ENCODE results near the gene HOXC13. TPM values are rescaled to one million over a fixed set of nuclear protein-coding genes. Genes with fewer than 3 reads are reported as not detected.

HOXC13 gene, protein sequence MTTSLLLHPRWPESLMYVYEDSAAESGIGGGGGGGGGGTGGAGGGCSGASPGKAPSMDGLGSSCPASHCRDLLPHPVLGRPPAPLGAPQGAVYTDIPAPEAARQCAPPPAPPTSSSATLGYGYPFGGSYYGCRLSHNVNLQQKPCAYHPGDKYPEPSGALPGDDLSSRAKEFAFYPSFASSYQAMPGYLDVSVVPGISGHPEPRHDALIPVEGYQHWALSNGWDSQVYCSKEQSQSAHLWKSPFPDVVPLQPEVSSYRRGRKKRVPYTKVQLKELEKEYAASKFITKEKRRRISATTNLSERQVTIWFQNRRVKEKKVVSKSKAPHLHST
- not detected for total RNA-seq

DNA sequence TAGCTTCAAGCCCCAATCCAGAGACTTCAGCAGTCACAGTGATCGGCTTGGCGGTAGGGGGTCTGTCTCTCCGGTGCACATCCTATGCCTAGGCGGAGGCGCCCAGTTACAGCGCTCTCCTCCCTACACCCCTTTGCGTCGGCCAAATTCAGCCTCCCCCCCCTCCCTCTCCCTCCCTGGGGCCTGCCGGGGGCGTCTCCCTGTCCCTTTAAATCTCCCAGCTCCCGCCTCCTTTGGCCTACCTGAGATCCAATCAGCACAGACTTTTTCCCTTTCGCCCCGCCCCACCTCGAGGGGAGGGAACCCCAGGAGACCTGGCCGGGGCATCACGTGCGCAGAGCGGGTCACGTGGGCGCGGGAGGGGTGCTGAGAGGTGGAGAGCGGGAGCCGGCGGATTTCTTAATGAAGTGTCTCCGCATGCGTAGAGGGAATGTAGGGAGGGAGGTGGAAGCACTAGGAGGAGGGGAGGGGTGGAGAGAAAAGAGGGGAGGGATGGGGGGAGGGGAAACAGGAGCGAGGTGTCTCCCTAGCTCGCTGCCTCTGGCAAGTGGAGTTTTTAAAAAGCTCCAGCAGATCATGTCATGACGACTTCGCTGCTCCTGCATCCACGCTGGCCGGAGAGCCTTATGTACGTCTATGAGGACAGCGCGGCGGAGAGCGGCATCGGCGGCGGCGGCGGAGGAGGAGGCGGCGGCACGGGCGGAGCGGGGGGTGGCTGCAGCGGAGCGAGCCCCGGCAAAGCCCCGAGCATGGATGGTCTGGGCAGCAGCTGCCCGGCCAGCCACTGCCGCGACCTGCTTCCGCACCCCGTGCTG, at the start of gene HOXC13:
Gene HOXC13, plus strand, starts transcription at position 506 of the 815 bp plus-strand sequence. Its CDS starts 76 bp downstream, at position 582.
- H3K4me1 Mint-ChIP-seq (ENCODE audit: low read depth) = peaks cover 26% of the 10 kb centered on the region
- H3K36me3 Mint-ChIP-seq (ENCODE audit: insufficient read depth in 2 of 2) = peaks cover 0 to 1% of the 10 kb centered on the region in 2 donors
- ATAC-seq (replicated peaks in 1 of 2) = peak; percentile 79 to 86
- no peaks in the 10 kb centered on the region for H3K9me3 Mint-ChIP-seq
- H3K27ac Mint-ChIP-seq = peak within 1 kb of the TSS; percentile 34
- peaks cover 92% of the 10 kb centered on the region for H3K27me3 Mint-ChIP-seq (ENCODE audit: low read depth)
- peak within 1 kb of the TSS; percentile 39 to 67 for H3K4me3 Mint-ChIP-seq
- peak; percentile 63 to 74 for DNase-seq

GRCh38 chr12:53890081-53890480, 48.5 kb upstream of the HOXC13 start:
- no peak for ATAC-seq (replicated peaks in 1 of 2)
- Mint-ChIP-seq H3K4me1 (ENCODE audit: low read depth) (no peaks in the 10 kb centered on the region), H3K4me3 (no peak overlapping the region), H3K27ac (no peak overlapping the region), H3K27me3 (ENCODE audit: low read depth) (peaks cover 62% of the 10 kb centered on the region), H3K9me3 (no peaks in the 10 kb centered on the region), H3K36me3 (ENCODE audit: insufficient read depth in 2 of 2) (no peaks in the 10 kb centered on the region)
- DNase-seq = no peak

DNA sequence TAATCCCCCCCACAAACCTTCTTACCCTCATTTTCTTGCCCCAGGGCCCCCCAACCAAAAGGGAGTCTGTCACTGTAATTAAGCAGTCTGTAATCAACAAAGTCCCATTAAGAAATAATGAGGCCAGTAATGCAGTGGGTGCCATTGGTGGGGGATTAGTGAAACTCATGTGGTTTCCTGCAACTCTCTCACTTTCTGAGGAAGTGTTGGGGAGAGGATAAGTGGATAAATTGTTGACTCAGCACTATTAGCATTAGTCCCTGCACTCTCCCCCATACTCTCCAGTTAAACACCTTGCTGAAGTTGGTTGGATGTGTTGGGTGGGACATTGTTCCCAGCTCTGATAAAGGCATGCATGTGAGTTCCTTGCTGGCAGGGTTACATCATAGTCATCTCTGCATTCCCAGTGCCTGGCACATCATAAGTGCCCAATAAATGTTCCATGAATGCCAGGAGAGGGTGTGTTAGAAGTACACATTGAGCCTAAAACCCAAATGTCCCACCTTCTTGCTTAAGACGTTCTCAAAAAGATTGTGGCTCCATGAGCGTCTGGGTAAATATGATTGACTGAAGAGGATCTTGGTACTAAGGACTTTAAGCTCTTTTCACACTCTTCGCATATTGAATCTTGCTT, 45.8 kb upstream of the HOXC13 start:
- H3K27me3 Mint-ChIP-seq (ENCODE audit: low read depth) = peaks cover 54% of the 10 kb centered on the region
- H3K4me1 Mint-ChIP-seq (ENCODE audit: low read depth) = no peaks in the 10 kb centered on the region
- no peaks in the 10 kb centered on the region for H3K36me3 Mint-ChIP-seq (ENCODE audit: insufficient read depth in 2 of 2)
- H3K27ac Mint-ChIP-seq = no peak overlapping the region
- DNase-seq (no peak), ATAC-seq (replicated peaks in 1 of 2) (no peak)
- no peaks in the 10 kb centered on the region for H3K9me3 Mint-ChIP-seq
- no peak overlapping the region for H3K4me3 Mint-ChIP-seq

DNA sequence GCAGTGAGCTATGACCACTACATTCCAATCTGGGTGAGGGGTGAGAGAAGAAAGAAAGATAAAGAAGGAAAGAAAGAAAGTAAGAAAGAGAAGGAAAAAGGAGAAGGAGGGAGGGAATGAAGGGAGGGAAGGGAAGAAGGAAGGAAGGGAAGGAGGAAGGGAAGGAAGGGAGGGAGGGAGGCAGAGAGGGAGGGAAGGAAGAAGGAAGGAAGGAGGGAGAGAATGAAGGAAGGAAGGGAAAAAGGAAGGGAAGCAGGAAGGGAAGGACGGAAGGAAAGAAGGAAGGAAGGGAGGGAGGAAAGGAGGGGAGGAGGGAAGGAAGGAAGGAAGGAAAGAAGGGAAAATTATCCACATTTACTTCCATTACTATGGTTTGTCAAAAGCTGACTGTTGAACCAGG, 39.4 kb upstream of the HOXC13 start:
- DNase-seq = no peak
- no peaks in the 10 kb centered on the region for H3K36me3 Mint-ChIP-seq (ENCODE audit: insufficient read depth in 2 of 2)

DNA sequence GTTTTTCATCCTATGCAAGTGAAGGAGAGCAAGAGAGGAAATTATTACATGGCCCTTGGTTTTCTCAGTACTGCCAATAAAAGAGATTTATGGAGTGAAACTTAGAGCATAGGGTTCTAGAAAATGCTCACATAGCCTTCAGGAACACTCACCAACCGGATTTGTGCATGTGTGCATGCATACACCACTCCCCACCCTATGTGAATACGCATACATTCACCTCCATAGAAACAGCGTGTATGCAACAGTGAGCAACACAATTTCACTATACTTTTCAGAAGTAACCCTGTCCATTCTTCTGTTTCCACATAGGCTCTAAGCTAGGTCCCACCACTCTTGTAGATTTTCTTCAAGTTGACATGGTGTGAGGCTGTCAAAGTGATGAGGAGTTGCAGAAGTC, 31.5 kb upstream of the HOXC13 start:
- no peaks in the 10 kb centered on the region for H3K36me3 Mint-ChIP-seq (ENCODE audit: insufficient read depth in 2 of 2)
- H3K27me3 Mint-ChIP-seq (ENCODE audit: low read depth) = peaks cover 20% of the 10 kb centered on the region
- no peak for DNase-seq
- H3K27ac Mint-ChIP-seq = no peak overlapping the region
- no peaks in the 10 kb centered on the region for H3K9me3 Mint-ChIP-seq
- ATAC-seq (replicated peaks in 1 of 2) = no peak
- H3K4me3 Mint-ChIP-seq = no peak overlapping the region
- no peaks in the 10 kb centered on the region for H3K4me1 Mint-ChIP-seq (ENCODE audit: low read depth)

More for the DNA sequence above, 39.4 kb upstream of the HOXC13 start:
- Mint-ChIP-seq H3K4me3 (no peak overlapping the region), H3K27me3 (ENCODE audit: low read depth) (peaks cover 47% of the 10 kb centered on the region), H3K4me1 (ENCODE audit: low read depth) (no peaks in the 10 kb centered on the region), H3K27ac (no peak overlapping the region), H3K9me3 (no peaks in the 10 kb centered on the region)
- no peak for ATAC-seq (replicated peaks in 1 of 2)

DNA sequence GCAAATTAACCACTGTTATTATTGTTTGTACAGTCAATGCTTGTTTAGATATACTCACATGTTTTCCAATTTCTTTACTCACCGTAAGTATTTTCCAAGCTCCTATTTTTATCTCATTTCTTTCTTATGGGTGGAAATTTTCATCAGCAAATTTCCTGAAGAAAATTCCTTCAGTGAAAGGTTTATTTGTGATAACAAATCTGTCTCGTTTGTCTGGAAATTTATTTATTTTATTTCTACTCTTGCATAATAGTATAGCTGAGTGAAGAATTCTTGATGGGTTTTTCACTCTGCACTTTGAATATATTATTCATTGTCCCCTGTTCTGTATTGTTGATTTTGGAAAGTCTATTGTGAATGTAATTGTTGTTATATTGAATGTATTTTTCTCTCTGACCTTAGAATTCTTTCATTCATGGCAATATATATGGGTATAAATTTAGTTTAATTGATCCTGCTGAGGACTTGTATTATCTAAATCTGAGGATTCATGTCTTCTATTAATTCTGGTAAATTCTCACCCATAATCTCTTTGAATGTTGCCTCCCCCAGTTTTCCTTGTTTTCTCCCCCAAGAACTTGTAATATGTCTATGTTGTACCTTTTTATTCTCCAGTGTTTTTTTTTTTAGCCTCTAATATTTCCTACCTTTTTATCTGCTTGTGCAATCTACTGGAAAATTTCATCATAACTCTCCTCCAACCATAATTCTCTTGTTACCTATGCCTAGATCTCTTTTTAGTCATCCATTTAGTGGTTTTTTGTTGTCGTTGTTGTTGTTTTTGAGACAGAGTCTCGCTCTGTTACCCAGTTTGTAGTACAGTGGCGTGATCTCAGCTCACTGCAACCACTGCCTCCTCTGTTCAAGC, 21.6 kb upstream of the HOXC13 start:
- ATAC-seq (replicated peaks in 1 of 2) (no peak), DNase-seq (no peak)
- Mint-ChIP-seq H3K36me3 (ENCODE audit: insufficient read depth in 2 of 2) (no peaks in the 10 kb centered on the region), H3K9me3 (no peaks in the 10 kb centered on the region), H3K4me1 (ENCODE audit: low read depth) (no peaks in the 10 kb centered on the region), H3K4me3 (no peak overlapping the region), H3K27ac (no peak overlapping the region), H3K27me3 (ENCODE audit: low read depth) (peaks cover 47% of the 10 kb centered on the region)

DNA sequence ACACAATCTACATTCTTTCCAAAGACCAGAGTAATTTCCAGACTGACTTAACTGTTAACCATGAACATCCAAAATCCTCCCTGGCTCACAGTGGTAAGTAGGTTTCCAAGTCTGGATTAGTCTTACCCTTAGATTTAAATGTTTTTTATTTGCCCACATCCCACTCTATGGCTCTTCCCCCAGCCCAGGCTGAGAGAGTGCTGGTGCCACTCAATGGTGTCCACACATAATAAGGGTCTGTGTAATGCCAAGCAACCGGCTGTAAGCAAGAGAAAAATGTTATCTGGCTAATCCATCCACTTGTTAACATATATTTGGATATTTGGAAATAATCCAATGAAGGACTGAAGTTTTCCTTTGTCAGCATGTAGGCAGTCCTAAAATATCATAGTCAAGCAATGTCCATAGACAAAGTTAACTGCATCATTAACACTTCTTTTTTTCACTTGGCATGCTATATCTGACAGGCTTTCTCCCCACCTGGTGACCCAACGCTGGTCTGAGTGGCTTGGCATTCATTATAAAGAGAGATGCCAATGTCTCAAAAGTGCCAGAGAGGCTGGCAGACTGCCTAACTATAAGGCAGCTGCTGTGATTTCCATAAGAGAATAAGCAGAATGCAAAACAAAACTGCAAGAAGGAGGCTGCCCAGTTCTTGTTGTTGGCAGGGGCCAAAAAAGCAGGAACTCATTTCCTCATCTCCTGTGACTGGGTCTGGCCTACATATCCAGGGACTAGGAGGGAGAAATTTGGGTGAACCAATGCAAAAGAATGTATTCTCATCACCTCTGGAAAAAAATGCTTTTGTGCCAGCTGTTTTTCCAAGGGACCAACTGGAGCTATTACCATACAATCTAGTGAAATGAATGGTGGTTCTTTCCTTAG, 13.9 kb upstream of the HOXC13 start:
- no peak overlapping the region for H3K27ac Mint-ChIP-seq
- DNase-seq = no peak
- H3K9me3 Mint-ChIP-seq = no peaks in the 10 kb centered on the region
- H3K36me3 Mint-ChIP-seq (ENCODE audit: insufficient read depth in 2 of 2) = peaks cover 0 to 7% of the 10 kb centered on the region in 2 donors
- no peak for ATAC-seq (replicated peaks in 1 of 2)
- no peak overlapping the region for H3K4me3 Mint-ChIP-seq
- peaks cover 93% of the 10 kb centered on the region for H3K27me3 Mint-ChIP-seq (ENCODE audit: low read depth)
- peaks cover 4% of the 10 kb centered on the region for H3K4me1 Mint-ChIP-seq (ENCODE audit: low read depth)

GRCh38 chr12:53927220-53928029, 11.2 kb upstream of the HOXC13 start:
- H3K4me1 Mint-ChIP-seq (ENCODE audit: low read depth) = peaks cover 8% of the 10 kb centered on the region
- H3K27ac Mint-ChIP-seq = no peak overlapping the region
- no peaks in the 10 kb centered on the region for H3K9me3 Mint-ChIP-seq
- no peak for DNase-seq
- H3K36me3 Mint-ChIP-seq (ENCODE audit: insufficient read depth in 2 of 2) = peaks cover 0 to 7% of the 10 kb centered on the region in 2 donors
- peaks cover 99% of the 10 kb centered on the region for H3K27me3 Mint-ChIP-seq (ENCODE audit: low read depth)
- H3K4me3 Mint-ChIP-seq = no peak overlapping the region
- no peak for ATAC-seq (replicated peaks in 1 of 2)

GRCh38 chr12:53928054-53928835, 10.4 kb upstream of the HOXC13 start:
- no peak for ATAC-seq (replicated peaks in 1 of 2)
- Mint-ChIP-seq H3K4me3 (no peak overlapping the region), H3K27ac (no peak overlapping the region), H3K4me1 (ENCODE audit: low read depth) (peaks cover 8% of the 10 kb centered on the region), H3K36me3 (ENCODE audit: insufficient read depth in 2 of 2) (peaks cover 0 to 7% of the 10 kb centered on the region in 2 donors), H3K27me3 (ENCODE audit: low read depth) (peaks cover 99% of the 10 kb centered on the region), H3K9me3 (no peaks in the 10 kb centered on the region)
- DNase-seq = no peak

DNA sequence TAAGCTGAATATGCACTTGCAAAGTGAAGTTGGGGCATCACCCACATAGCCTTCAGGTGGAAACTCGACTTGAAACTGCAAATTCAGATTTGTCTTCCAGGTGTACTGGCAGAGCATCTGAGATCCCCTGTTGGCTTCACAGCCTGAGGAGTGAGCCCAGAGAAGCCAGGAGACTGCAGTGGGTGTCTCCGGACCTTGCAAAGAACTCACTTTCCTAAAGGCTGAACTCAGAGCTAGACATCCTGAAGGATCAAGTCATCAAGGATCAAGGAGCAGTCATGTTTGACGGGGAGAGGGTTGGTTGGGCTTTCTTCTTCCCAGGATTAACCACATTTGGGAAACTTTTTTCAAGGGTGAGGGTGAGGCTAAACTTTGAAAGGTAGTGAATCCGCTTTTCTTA, 9.1 kb upstream of the HOXC13 start:
- Mint-ChIP-seq H3K4me3 (no peak overlapping the region), H3K4me1 (ENCODE audit: low read depth) (peaks cover 8% of the 10 kb centered on the region), H3K9me3 (no peaks in the 10 kb centered on the region), H3K36me3 (ENCODE audit: insufficient read depth in 2 of 2) (peaks cover 0 to 7% of the 10 kb centered on the region in 2 donors), H3K27ac (no peak overlapping the region), H3K27me3 (ENCODE audit: low read depth) (peaks cover 99% of the 10 kb centered on the region)
- DNase-seq (no peak), ATAC-seq (replicated peaks in 1 of 2) (no peak)

Data from activated T-cell treated with anti-CD3 and anti-CD28 coated beads, Interleukin-2, amount 50 U/mL, for 72 hours (primary cell).